Measurements from ENCODE around the gene BGN. TPM values are rescaled to one million over a fixed set of nuclear protein-coding genes. Genes with fewer than 3 reads are reported as not detected.

The BGN gene
- total and polyA plus RNA-seq, 8 donors = 6.2 to 64.3 (median 16.2) TPM

GRCh38 chrX:153462291-153462690 is 32.5 kb upstream of the BGN start:
- Histone ChIP-seq H3K27ac (no peak overlapping the region), H3K36me3 (peaks cover 0 to 45% (median 24%) of the 10 kb centered on the region in 4 donors), H3K4me1 (no peaks in the 10 kb centered on the region), H3K4me3 (no peak overlapping the region), H3K27me3 (peaks cover 0 to 9% (median 0%) of the 10 kb centered on the region in 3 donors), H3K9me3 (peaks cover 0 to 4% (median 0%) of the 10 kb centered on the region in 4 donors)
- no peak for TF ChIP-seq POLR2AphosphoS5 (IDR thresholded peaks at IDR 0.05)
- TF ChIP-seq CTCF (IDR thresholded peaks at IDR 0.05) = no peak
- no peak for DNase-seq
- intact Hi-C loops (cut with DNase I; ENCODE audit: low total_unique reads) = no loop called here
- WGBS, 5 donors = 83 to 100% (median 93%) methylated on average over 2 to 10 of the region's 10 CpGs

- intact Hi-C loops (cut with DNase I; ENCODE audit: low total_unique reads) = no loop called here
Observed at GRCh38 chrX:153463031-153463430, 31.7 kb upstream of the BGN start.

GRCh38 chrX:153463556-153463955 is 31.2 kb upstream of the BGN start:
- peaks cover 0 to 2% (median 0%) of the 10 kb centered on the region in 3 donors for H3K27me3 ChIP-seq
- TF ChIP-seq POLR2A (IDR thresholded peaks at IDR 0.05) (no peak), CTCF (IDR thresholded peaks at IDR 0.05) (no peak), EP300 (IDR thresholded peaks at IDR 0.05) (no peak), POLR2AphosphoS5 (IDR thresholded peaks at IDR 0.05) (no peak)
- no peak for DNase-seq
- intact Hi-C loops (cut with DNase I; ENCODE audit: low total_unique reads) = no loop called here
- H3K4me1 ChIP-seq = peaks cover 0 to 2% (median under 1%) of the 10 kb centered on the region in 4 donors
- H3K27ac ChIP-seq = no peak overlapping the region
- H3K9me3 ChIP-seq = peaks cover 0 to 4% (median 0%) of the 10 kb centered on the region in 4 donors
- H3K36me3 ChIP-seq = peaks cover 0 to 46% (median 25%) of the 10 kb centered on the region in 4 donors
- no peak overlapping the region for H3K4me3 ChIP-seq
- 70 to 96% (median 95%) methylated on average over 4 to 12 of the region's 12 CpGs for WGBS, 5 donors

More at GRCh38 chrX:153463031-153463430, 31.7 kb upstream of the BGN start:
- H3K9me3 ChIP-seq = peaks cover 0 to 4% (median 0%) of the 10 kb centered on the region in 4 donors
- no peak overlapping the region for H3K27ac ChIP-seq
- no peak overlapping the region for H3K4me3 ChIP-seq
- whole genome bisulfite sequencing, 5 donors = 81 to 95% (median 92%) methylated on average over 5 to 6 of the region's 6 CpGs
- no peaks in the 10 kb centered on the region for H3K4me1 ChIP-seq
- DNase-seq = no peak
- TF ChIP-seq CTCF (IDR thresholded peaks at IDR 0.05) = no peak
- no peak for TF ChIP-seq EP300 (IDR thresholded peaks at IDR 0.05)
- TF ChIP-seq POLR2A (IDR thresholded peaks at IDR 0.05) = no peak
- TF ChIP-seq POLR2AphosphoS5 (IDR thresholded peaks at IDR 0.05) = no peak
- H3K27me3 ChIP-seq = peaks cover 0 to 4% (median 0%) of the 10 kb centered on the region in 3 donors
- peaks cover 0 to 46% (median 24%) of the 10 kb centered on the region in 4 donors for H3K36me3 ChIP-seq

- Histone ChIP-seq H3K4me3 (no peak overlapping the region), H3K27ac (no peak overlapping the region), H3K36me3 (peaks cover 0 to 45% (median 26%) of the 10 kb centered on the region in 4 donors), H3K4me1 (peaks cover 0 to 7% (median 4%) of the 10 kb centered on the region in 4 donors), H3K9me3 (peaks cover 0 to 4% (median 0%) of the 10 kb centered on the region in 4 donors), H3K27me3 (no peaks in the 10 kb centered on the region)
- no peak for TF ChIP-seq CTCF (IDR thresholded peaks at IDR 0.05)
- no peak for TF ChIP-seq POLR2A (IDR thresholded peaks at IDR 0.05)
- TF ChIP-seq POLR2AphosphoS5 (IDR thresholded peaks at IDR 0.05) = no peak
- no peak for TF ChIP-seq EP300 (IDR thresholded peaks at IDR 0.05)
- WGBS, 5 donors = 74 to 100% (median 86%) methylated on average over 3 to 5 of the region's 5 CpGs
- intact Hi-C loops (cut with DNase I; ENCODE audit: low total_unique reads) = no loop called here
- no peak for DNase-seq
Observed at GRCh38 chrX:153464116-153464515, 30.7 kb upstream of the BGN start.

Measured in stomach (tissue), 9 donors.